GM19452 (cell line): ENCODE data around the gene CCDC127.
A peak's percentile ranks its signal among the peaks of the same experiment; 100 is the strongest.
"Not testable (repeated sequence)": the region's sequence is repeated elsewhere in the genome, so short reads cannot be mapped to it uniquely, and the experiment has no call there.

Source experiments
- ATAC-seq: cut with Tn5 transposase; IDR thresholded peaks from one replicate; pipeline ENCODE4 v1.9.1; 2021; ENCODE audit not compliant: unreplicated experiment

Gene CCDC127, protein sequence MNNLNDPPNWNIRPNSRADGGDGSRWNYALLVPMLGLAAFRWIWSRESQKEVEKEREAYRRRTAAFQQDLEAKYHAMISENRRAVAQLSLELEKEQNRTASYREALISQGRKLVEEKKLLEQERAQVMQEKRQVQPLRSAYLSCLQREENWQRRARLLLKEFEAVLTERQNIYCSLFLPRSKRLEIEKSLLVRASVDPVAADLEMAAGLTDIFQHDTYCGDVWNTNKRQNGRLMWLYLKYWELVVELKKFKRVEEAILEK

DNA sequence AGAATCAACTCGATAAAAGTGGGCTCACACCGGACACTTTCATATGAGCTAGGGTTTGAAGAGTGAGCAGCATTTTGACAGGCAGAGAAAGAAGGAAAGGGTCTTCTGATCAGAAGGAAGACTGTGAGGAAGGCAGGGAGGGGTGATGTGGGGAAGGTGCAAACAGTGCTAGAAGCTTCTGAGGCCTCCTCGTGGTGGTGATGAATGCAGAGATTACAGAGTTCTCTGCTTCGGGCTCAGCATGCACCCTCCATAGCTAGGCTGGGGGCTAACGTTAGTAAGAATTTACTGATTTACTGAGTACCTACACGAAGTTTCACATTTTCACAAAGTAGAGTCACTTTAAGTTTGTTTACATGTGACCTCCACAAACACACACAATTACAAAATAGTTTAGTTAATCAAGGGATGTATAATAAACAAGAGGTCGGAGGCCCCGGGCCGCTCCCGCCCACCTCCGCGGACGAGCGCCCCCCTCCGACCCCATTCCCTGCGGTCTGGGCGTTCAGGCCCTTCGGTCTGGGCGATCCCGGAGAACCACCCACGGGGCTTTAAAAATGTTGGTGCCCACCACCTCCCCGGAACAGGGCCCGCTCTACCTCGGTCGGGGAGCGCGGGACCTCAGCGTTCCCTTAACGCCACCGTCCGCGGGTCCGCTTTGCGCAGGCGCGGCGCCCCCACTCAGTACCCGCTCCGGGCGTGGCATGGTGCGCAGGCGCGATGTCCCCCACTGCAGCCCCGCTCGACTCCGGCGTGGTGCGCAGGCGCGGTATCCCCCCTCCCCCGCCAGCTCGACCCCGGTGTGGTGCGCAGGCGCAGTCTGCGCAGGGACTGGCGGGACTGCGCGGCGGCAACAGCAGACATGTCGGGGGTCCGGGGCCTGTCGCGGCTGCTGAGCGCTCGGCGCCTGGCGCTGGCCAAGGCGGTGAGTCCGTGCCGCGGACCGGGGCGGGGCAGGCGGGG is at the start of gene CCDC127, which contains the start of gene SDHA:
CCDC127 (minus strand) TSS at position 660 of the 963 bp plus-strand sequence. CDS start 1,304 bp downstream, outside the sequence.
SDHA (plus strand) TSS at position 827 of the 963 bp plus-strand sequence; CDS start at position 863, 36 bp downstream.
- peak; percentile 68 for ATAC-seq

DNA sequence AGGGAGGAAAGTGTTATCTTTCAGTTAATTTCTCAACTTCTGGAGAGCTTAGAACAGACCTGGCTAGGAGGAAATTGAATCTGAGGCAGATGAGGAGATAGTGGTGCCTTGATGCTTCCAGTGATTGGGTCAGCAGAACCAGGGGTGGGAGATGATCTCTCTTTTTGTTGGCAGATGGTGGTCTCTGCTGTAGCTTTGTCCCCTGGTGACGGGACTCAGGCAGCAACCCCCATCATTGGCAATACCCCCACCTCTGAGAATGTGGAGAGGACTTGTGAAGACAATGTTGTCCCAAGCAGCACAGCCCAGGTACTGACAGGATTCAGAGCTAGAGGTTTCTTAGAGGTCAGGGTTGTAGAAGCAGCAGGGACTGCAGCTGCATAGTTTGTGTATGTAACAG is 49.8 kb upstream of the CCDC127 start:
- no peak for ATAC-seq

DNA sequence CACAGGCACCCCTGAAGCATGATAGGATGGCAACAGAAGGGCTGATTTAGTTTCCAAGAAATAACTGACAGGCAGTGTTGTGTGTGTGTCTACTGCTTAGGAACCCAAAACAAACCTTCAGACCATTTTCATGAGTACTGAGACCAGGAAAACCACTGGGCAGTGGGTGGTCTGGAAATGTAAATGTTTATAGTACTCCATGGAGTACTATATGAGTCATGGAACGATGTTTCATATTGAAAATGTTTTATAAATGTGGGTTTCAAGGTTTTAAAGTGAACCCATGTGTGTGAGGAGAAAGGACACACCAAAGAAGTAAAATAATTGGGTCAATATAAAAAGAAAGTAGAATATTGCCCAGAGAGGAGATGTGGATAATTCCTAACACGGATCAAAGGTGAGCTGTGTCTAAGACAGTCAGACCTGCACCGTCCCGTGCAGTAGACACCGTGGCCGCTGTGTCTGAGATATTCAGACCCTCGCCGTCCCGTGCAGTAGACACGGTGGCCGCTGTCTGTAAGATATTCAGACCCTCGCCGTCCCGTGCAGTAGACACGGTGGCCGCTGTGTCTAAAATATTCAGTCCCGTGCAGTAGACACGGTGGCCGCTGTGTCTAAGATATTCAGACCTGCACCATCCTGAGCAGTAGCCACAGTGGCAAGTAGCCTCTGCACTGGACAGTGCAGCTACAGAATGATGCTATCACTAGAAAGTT is 48.5 kb upstream of the CCDC127 start:
- not testable (repeated sequence) for ATAC-seq

DNA sequence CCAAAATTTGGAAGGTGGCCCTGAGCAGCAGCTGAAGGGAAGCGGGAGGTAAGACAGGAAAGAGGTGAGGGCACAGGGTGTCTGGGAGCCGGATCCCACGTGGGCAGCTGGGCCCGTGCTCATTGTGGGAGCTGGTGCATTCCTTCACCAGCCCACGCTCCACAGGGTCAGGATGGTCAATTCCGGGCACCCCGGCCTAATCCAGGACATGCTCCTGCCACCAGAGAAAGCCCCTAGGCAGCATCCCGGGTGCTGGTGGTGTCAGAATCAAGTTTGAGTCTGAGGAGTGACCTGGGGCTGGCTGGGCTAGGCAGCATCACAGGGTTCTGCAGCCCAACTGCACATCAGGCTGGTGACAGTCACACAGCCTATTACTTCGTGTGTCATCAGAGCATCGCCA is 46.4 kb upstream of the CCDC127 start:
- no peak for ATAC-seq

DNA sequence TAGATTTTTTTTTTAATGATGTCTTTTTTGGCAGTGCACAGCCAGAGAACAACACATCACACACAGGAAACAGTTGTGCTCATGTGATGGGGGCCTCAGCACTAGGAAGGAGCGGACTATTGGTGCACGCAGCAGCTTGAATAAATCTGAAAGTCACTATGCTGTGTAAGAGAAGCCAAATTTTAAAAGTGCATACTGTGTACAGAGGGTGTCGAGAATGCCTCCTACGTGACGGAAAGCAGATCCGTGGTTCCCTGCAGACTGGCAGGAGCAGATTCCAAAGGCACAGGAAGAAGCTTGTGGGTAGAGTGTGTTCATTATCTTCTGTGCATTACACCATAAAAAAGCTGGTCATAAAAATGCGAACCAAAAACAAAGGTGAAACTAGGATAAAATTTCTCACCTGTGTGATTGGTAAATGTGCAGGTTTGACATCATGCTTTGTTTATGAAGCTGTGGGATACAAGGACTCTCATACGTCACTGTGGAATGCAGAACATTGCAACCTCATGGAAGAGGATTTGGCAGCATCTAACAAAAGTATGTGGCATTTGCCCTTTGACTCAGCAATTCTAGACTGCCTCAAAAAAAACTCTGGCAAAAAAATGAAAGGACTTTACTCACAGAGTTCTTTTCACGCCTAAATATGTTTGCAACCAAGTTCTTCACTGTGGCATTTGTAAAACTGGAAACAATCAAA is 45.5 kb upstream of the CCDC127 start:
- ATAC-seq: not testable (repeated sequence)

DNA sequence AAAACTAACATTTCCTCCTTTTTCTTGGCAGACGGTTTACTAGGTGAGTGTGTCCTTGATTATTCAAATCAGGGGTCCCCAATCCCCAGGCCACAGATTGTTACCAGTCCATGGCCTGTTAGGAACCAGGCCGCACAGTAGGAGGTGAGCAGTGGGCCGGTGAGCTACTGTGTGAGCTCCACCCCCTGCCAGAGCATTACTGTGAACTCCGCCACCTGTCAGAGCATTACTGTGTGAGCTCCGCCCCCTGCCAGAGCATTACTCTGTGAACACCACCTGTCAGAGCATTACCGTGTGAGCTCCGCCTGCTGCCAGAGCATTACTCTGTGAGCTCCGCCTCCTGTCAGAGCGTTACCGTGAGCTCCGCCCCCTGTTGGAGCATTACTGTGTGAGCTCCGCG is 39.2 kb upstream of the CCDC127 start:
- no peak for ATAC-seq

DNA sequence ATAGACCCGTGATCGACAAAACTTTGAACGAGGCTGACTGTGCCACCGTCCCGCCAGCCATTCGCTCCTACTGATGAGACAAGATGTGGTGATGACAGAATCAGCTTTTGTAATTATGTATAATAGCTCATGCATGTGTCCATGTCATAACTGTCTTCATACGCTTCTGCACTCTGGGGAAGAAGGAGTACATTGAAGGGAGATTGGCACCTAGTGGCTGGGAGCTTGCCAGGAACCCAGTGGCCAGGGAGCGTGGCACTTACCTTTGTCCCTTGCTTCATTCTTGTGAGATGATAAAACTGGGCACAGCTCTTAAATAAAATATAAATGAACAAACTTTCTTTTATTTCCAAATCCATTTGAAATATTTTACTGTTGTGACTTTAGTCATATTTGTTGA is 38.4 kb upstream of the CCDC127 start:
- ATAC-seq: not testable (repeated sequence)

DNA sequence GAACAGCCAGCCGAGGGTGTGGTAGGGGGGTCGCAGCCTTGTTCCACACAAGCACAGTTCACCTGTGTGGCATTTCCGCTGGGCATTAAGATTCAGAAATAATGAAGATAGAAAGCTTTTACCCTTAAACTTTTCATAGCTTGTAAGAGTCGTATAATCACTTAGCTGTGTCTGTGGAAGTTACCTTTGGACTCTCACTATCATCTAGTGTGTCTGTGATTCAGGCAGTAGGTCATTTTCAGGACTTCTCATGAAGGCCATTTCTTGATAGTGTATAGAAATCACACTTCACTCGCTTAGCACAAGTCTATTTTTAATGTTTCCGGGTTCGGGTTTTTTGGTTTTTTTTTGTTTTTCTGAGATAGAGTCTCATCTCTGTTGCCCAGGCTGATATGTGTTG is 37.2 kb upstream of the CCDC127 start:
- ATAC-seq: not testable (repeated sequence)

DNA sequence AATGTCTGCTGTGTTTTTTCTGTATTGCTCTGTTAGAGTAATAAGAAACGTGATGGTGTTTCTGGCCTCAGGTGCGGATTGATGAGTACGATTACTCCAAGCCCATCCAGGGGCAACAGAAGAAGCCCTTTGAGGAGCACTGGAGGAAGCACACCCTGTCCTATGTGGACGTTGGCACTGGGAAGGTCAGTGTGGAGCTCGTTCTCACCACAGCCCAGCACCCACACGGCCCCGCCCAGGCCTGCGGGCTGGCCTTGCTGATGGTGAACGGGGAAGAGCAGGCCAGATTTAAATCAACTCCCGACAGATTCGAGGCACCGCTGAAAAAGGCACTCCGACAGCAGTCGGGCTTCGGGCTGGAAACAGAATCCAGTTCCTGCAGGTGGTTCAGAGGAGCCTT is 36.4 kb upstream of the CCDC127 start:
- not testable (repeated sequence) for ATAC-seq

DNA sequence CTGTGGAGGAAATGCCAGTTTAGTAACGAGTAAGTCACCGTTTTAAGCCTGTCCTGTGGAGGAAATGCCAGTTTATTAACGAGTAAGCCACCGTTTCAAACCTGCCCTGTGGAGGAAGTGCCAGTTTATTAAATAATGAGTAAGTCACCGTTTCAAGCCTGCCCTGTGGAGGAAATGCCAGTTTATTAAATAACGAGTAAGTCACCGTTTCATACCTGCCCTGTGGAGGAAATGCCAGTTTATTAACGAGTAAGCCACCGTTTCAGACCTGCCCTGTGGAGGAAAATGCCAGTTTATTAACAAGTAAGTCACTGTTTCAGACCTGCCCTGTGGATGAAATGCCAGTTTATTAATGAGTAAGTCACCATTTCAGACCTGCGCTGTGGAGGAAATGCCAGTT is 34.6 kb upstream of the CCDC127 start:
- no peak for ATAC-seq

DNA sequence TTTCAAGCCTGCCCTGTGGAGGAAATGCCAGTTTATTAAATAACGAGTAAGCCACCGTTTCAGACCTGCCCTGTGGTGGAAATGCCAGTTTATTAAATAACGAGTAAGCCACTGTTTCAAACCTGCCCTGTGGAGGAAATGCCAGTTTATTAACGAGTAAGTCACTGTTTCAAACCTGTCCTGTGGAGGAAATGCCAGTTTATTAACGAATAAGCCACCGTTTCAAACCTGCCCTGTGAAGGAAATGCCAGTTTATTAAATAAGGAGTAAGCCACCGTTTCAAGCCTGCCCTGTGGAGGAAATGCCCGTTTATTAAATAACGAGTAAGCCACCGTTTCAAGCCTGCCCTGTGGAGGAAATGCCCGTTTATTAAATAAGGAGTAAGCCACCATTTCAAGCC is 34.0 kb upstream of the CCDC127 start:
- not testable (repeated sequence) for ATAC-seq

DNA sequence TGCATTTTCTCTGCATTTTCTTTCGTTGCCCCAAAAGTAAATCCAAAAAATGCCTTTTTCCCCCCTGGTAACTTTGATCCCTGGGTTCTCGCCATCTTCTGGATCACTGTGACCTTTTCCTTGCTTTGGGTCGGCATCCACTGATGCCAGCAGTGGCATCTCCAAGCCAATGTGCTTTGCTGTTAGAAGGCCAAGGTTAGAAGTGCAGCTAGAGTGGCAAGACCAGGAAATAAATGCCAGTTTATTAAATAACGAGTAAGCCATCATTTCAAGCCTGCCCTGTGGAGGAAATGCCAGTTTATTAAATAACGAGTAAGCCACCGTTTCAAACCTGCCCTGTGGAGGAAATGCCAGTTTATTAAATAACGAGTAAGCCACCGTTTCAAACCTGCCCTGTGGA is 33.6 kb upstream of the CCDC127 start:
- ATAC-seq: not testable (repeated sequence)

DNA sequence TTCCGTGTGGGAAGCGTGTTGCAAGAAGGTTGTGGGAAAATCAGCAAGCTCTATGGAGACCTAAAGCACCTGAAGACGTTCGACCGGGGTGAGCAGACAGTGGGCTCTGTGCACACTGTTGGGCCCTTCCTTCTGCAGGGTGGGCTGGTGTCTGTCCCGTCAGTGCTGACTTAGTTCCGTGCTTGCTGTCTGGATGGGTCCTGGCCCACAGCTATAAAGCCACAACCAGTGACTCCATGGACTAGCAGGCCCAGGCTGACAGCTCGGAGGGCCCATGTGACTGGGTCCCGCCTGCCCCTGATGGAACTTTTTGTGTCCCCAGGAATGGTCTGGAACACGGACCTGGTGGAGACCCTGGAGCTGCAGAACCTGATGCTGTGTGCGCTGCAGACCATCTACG is 33.1 kb upstream of the CCDC127 start:
- not testable (repeated sequence) for ATAC-seq

DNA sequence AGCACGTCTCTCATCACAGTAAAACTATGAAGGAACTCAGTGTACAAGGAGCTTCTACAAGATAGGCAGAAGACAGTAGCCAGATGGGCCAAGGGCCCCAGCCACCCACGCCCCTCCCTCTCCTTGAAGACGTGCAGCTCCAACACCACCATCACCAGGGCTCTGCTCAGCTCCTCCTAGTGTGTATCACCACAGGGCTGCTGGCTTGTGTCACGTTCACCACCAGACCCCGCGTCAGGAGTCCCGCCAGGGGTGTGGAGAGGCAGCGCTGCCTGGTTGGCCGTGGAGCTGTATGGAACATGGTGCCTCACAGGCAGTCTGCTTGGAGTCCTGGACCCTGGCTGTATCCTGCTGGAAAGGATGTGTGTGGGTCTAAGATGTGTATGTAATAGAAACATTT is 32.4 kb upstream of the CCDC127 start:
- ATAC-seq: not testable (repeated sequence)

DNA sequence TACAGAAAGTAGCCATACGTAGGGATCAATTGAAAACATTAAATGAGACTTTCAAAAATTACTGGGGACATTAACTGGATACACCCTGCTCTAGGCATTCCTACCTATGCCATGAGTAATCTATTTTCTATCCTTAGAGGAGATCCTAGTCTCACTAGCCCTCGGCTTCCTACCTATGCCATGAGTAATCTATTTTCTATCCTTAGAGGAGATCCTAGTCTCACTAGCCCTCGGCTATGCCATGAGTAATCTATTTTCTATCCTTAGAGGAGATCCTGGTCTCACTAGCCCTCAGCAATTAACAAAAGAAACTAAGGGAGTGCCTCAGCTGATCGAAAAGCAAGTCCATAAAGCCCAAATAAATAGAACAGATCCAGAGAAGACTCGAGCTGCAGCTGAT is 27.8 kb upstream of the CCDC127 start:
- not testable (repeated sequence) for ATAC-seq

DNA sequence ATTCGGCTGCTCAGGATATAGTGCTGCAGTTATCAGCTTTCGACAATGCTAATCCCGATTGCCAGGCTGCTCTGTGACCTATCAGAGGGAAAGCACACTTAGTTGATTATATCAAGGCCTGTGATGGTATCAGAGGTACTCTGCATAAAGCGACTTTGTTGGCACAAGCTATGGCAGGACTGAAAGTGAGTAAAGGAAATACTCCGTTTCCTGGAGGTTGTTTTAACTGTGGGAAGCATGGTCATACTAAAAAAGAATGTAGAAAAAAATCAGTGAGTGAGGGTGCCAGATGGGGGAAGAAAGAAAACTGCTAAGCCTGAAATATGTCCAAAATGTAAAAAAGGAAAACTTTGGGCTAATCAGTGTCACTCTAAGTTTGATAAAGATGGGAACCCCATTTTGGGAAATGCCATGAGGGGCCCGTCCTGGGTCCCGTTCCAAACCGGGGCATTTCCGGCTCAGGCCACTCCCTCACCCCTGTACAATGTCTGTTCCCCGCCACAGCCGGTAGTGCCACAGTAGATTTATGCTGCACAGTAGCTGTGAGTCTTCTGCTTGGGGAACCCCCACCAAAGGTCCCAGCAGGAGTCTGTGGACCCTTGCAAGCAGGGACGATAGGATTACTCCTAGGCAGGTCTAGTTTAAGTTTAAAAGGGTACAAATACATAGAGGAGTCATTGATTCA is 25.9 kb upstream of the CCDC127 start:
- not testable (repeated sequence) for ATAC-seq

DNA sequence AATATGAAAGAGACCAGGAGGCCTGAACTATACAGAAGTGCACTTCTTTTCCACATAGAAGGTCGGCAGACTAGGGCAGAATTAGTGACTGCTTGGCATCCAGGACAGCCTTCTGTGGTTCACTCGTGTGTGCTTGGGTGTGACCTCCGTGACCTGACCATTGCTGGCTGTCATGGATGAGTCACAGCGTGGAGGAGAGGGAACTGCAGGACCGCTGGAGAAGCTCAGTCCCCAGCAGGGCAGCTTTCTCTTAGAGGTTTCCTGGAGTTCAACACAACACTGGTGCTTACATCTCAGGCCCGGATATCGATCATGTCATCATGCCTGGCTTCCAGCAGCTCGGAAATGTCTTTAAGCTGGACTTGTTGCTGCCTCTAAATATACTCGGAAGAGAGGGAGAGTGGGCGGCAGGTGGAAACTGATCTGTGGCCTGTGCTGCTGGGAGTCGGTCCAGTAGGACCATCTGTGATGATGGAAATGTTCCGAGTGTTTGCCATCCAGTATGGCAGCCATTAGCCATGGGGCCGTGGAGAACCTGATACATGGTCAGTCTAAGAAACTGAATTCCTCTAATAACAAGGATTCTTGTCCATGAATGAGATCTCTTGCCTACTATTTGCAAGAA is 23.2 kb upstream of the CCDC127 start:
- not testable (repeated sequence) for ATAC-seq

DNA sequence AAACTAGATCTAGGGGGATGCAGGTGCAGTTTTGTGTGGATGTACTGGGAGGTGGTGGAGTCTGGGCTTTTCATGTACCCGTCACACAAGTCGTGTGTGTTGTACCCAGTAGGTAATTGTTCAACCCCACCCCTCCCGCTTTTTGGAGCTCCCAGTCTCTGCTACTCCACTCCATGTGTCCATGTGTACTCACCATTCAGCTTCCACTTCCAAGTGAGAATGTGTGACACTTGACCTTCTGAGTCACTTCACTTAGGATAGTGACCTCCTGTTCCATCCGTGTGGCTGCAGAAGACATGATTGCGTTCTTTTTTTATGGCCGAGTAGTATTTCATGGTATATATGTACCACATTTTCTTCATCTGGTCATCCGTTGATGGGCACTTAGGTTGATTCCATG is 22.6 kb upstream of the CCDC127 start:
- not testable (repeated sequence) for ATAC-seq

DNA sequence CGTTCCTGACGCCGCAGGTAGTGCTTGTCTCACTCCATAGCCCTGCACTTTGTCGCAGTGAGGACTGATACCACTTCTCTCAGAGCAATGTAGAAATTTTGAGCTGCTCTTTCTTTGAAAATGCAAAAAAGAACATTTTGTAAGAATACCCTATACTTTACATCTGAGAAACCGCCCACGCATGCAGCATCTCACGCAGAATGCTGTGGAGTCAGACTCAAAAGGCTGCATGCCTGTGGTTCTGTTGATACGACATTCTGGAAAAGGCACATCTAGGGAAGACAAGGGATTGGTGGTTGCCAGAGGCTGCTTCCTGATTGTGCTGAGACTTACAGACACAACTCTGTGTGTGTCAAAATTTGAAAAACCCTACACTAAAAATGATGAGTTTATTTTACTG is 20.0 kb upstream of the CCDC127 start:
- ATAC-seq: not testable (repeated sequence)
